ENCODE measurements around the gene SLC8B1. TPM values are rescaled to one million over a fixed set of nuclear protein-coding genes. Genes with fewer than 3 reads are reported as not detected.

Gene SLC8B1
- total RNA-seq, 1 donor = 19.5 TPM

DNA sequence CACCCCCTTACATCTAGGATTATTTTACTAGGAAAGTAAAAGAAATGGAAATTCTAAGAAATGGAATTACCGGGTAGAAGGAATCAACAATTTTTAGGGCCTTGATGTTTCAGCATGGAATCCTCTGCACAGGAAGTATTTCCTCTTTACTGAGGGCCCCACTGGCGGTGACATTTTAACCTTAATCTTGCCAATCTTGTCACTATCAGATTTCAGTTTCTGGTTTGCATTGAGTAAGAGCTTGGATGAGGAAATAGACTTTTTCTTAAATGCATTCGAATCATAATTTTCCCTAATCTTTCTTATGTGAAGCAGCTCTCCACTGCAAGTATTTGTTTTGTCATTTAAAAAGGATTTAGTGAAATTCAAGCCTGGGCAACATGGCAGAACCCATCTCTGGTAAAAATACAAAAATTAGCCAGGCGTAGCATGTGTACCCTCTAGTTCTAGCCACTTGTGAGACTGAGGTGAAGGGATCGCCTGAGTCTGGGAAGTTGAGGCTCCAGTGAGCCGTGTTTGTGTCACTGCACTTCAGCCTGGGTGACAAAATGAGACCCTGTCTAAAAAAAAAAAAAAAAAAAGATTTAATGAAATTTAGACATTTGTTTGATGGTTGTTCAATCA is 73.0 kb downstream of the SLC8B1 start:
- Histone ChIP-seq H3K36me3 (ENCODE audit: insufficient read depth, low read length) (peaks cover 13% of the 10 kb centered on the region), H3K27ac (ENCODE audit: low read depth, low read length) (no peak overlapping the region), H3K79me2 (ENCODE audit: insufficient read depth, low read length) (no peaks in the 10 kb centered on the region), H3K27me3 (ENCODE audit: insufficient read depth, low read length) (no peaks in the 10 kb centered on the region), H3K4me1 (ENCODE audit: insufficient read depth, low read length) (no peaks in the 10 kb centered on the region), H2AFZ (ENCODE audit: low read length) (no peak overlapping the region), H3K9me3 (ENCODE audit: low read depth, low read length) (no peaks in the 10 kb centered on the region), H3K4me3 (ENCODE audit: insufficient read depth, low read length) (no peak overlapping the region), H4K20me1 (ENCODE audit: insufficient read depth, low read length) (no peaks in the 10 kb centered on the region), H3K4me2 (ENCODE audit: insufficient read depth, low read length) (no peak overlapping the region)
- TF ChIP-seq CTCF (IDR thresholded peaks at IDR 0.05; ENCODE audit: extremely low read depth, low read depth, low read length) = no peak
- DNase-seq (ENCODE audit: insufficient read length, low spot score, missing footprints) = no peak

DNA sequence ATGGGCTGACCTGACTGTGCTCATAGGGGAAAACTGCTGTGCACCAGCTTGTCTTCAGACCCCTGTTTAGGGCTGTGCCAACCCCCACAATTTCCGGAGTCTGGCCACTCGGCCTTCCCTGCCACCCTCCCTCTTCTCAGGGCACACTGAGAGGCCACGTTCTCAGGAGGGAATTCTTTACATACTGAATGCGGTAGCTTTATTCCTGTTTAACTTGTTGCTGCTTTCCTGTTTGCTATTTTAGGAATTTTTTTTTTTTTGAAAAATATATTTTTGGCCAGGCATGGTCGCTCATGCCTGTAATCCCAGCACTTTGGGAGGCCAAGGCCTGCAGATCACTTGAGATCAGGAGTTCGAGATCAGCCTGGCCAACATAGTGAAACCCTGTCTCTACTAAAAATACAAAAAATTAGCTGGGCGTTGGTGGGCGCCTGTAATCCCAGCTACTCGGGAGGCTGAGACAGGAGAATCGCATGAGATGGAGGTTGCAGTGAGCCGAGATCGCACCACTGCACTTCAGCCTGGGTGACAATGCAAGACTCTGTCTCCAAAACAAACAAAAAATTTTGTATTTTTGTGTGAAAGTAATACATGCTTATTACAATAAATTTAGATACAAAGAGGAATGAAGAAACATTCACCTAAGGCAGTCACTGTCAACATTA is 74.1 kb downstream of the SLC8B1 start:
- H3K9me3 ChIP-seq (ENCODE audit: low read depth, low read length) = no peaks in the 10 kb centered on the region
- no peaks in the 10 kb centered on the region for H4K20me1 ChIP-seq (ENCODE audit: insufficient read depth, low read length)
- no peaks in the 10 kb centered on the region for H3K27me3 ChIP-seq (ENCODE audit: insufficient read depth, low read length)
- no peak for TF ChIP-seq CTCF (IDR thresholded peaks at IDR 0.05; ENCODE audit: extremely low read depth, low read depth, low read length)
- H3K36me3 ChIP-seq (ENCODE audit: insufficient read depth, low read length) = peaks cover 13% of the 10 kb centered on the region
- no peak overlapping the region for H3K27ac ChIP-seq (ENCODE audit: low read depth, low read length)
- no peaks in the 10 kb centered on the region for H3K4me1 ChIP-seq (ENCODE audit: insufficient read depth, low read length)
- DNase-seq (ENCODE audit: insufficient read length, low spot score, missing footprints) = no peak
- H3K79me2 ChIP-seq (ENCODE audit: insufficient read depth, low read length) = no peaks in the 10 kb centered on the region
- H3K4me3 ChIP-seq (ENCODE audit: insufficient read depth, low read length) = no peak overlapping the region
- no peak overlapping the region for H2AFZ ChIP-seq (ENCODE audit: low read length)
- no peak overlapping the region for H3K4me2 ChIP-seq (ENCODE audit: insufficient read depth, low read length)

- Histone ChIP-seq H3K9me3 (ENCODE audit: low read depth, low read length) (no peaks in the 10 kb centered on the region), H3K27ac (ENCODE audit: low read depth, low read length) (no peak overlapping the region), H2AFZ (ENCODE audit: low read length) (no peak overlapping the region), H3K4me3 (ENCODE audit: insufficient read depth, low read length) (no peak overlapping the region), H3K36me3 (ENCODE audit: insufficient read depth, low read length) (peaks cover 13% of the 10 kb centered on the region), H3K4me2 (ENCODE audit: insufficient read depth, low read length) (no peak overlapping the region), H4K20me1 (ENCODE audit: insufficient read depth, low read length) (no peaks in the 10 kb centered on the region), H3K27me3 (ENCODE audit: insufficient read depth, low read length) (no peaks in the 10 kb centered on the region), H3K4me1 (ENCODE audit: insufficient read depth, low read length) (no peaks in the 10 kb centered on the region), H3K79me2 (ENCODE audit: insufficient read depth, low read length) (no peaks in the 10 kb centered on the region)
- TF ChIP-seq CTCF (IDR thresholded peaks at IDR 0.05; ENCODE audit: extremely low read depth, low read depth, low read length) = no peak
- DNase-seq (ENCODE audit: insufficient read length, low spot score, missing footprints) = no peak
Observed at GRCh38 chr12:113260127-113260526, 74.8 kb downstream of the SLC8B1 start.

DNA sequence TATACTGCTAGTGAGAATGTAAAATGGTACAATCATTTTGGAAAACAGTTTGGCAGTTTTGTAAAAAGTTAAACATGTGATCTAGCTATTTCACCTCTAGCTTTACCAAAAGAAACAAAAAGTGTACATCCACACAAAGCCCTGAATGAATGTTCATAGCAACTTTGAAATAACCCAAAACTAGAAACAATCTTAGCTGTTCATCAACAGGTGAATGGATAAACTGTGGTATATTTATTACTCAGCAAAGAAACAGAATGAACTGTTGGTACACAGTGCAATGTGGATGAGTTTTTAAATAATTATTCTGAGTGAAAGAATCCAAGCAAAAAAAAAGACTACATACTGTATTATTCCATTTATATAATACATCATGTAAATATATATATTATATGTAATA is 77.3 kb downstream of the SLC8B1 start:
- Histone ChIP-seq H2AFZ (ENCODE audit: low read length) (no peak overlapping the region), H3K4me3 (ENCODE audit: insufficient read depth, low read length) (no peak overlapping the region), H3K4me2 (ENCODE audit: insufficient read depth, low read length) (no peak overlapping the region), H3K36me3 (ENCODE audit: insufficient read depth, low read length) (peaks cover 3% of the 10 kb centered on the region), H4K20me1 (ENCODE audit: insufficient read depth, low read length) (no peaks in the 10 kb centered on the region), H3K27ac (ENCODE audit: low read depth, low read length) (no peak overlapping the region), H3K27me3 (ENCODE audit: insufficient read depth, low read length) (no peaks in the 10 kb centered on the region), H3K4me1 (ENCODE audit: insufficient read depth, low read length) (no peaks in the 10 kb centered on the region), H3K9me3 (ENCODE audit: low read depth, low read length) (peaks cover 2% of the 10 kb centered on the region), H3K79me2 (ENCODE audit: insufficient read depth, low read length) (no peaks in the 10 kb centered on the region)
- DNase-seq (ENCODE audit: insufficient read length, low spot score, missing footprints) = no peak
- TF ChIP-seq CTCF (IDR thresholded peaks at IDR 0.05; ENCODE audit: extremely low read depth, low read depth, low read length) = no peak
